HG03432 (cell line): Measurements from ENCODE around the gene DTNBP1.
"Not testable (repeated sequence)": the region's sequence is repeated elsewhere in the genome, so short reads cannot be mapped to it uniquely, and the experiment has no call there.

Experiments used
- ATAC-seq: cut with Tn5 transposase; IDR thresholded peaks from one replicate; pipeline ENCODE4 v1.9.1; 2021; ENCODE audit warnings: mild to moderate bottlenecking, moderate library complexity; ENCODE audit not compliant: unreplicated experiment

The DTNBP1 gene

GRCh38 chr6:15672291-15672690 lies 9.5 kb upstream of the DTNBP1 start:
- ATAC-seq = no peak

GRCh38 chr6:15668918-15669317 lies 6.1 kb upstream of the DTNBP1 start:
- ATAC-seq = no peak

DNA sequence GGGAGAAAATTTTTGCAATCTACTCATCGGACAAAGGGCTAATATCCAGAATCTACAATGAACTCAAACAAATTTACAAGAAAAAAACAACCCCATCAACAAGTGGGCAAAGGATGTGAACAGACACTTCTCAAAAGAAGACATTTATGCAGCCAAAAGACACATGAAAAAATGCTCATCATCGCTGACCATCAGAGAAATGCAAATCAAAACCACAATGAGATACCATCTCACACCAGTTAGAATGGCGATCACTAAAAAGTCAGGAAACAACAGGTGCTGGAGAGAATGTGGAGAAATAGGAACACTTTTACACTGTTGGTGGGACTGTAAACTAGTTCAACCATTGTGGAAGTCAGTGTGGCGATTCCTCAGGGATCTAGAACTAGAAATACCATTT lies 4.1 kb upstream of the DTNBP1 start:
- ATAC-seq = not testable (repeated sequence)

DNA sequence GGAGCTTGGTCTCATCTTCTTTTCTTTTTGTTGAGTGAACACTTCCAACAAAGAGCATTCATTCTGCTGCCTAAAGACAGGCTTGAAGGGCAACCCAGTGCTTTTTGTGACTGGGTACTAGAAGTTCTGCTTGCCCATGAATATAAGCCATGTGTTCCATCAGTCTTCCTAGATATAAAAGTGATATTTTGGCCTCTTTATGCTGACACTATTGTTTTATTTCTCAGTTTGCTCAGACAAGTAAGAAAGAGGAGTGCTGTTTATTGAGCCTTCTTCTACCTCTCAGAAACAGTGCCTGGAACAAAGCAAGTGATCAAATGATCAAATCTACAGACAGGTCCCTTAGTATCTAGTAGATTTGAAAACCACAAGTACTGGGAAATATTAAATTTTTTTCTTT lies 2.4 kb upstream of the DTNBP1 start:
- ATAC-seq = no peak

- no peak for ATAC-seq
Observed at GRCh38 chr6:15663130-15663871, 473 bp upstream of the DTNBP1 start.

GRCh38 chr6:15661853-15662325 lies 939 bp downstream of the DTNBP1 start:
- no peak for ATAC-seq

GRCh38 chr6:15659181-15659580 lies 3.6 kb downstream of the DTNBP1 start:
- no peak for ATAC-seq

DNA sequence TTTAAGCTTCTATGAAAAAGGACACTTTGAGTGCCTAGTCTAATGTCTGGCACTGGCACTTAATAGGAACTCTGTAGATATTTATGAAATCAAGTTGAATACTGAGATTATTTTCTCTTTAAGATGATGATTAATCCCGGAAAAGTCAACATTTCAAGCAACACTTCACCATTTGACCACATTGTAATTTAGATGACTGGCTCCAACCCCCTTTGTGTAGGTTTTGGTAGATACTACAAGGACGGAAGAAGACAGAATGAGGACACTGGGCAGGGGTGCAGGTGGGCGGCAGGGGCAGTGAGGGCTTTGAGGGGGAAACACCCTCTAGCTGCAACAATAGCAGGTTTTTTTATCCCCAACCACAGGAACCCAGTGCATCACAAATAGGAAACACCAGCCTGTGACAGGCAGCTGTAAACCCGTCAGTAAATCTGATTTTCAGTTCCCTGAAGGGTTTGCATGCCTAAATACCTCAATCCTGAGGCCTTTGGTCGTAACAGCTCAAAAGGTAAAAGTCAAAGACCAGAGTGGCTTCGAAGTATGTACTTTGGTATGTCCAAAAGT lies 4.6 kb downstream of the DTNBP1 start:
- peak; percentile 30 for ATAC-seq

DNA sequence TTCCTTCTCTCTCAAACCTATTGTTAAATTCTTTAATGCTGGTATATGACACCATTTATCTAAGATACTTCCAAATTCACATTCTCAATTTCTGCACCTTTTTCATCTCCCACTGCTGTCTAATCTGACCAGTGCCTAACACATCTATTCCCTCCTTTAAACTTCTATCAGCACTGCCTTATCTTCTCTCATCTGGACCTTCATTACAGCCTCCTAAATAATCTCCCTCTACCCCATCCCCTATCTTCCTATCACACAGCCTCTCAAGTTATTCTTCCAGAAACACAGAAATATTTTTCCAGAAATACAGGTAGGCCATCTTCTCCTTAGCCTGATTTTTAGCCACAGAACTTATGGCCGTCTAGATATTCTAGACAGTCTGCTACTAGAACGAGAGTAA lies 5.5 kb downstream of the DTNBP1 start:
- no peak for ATAC-seq

- no peak for ATAC-seq
Observed at GRCh38 chr6:15656145-15656544, 6.7 kb downstream of the DTNBP1 start.

GRCh38 chr6:15654250-15654649 lies 8.6 kb downstream of the DTNBP1 start:
- no peak for ATAC-seq

DNA sequence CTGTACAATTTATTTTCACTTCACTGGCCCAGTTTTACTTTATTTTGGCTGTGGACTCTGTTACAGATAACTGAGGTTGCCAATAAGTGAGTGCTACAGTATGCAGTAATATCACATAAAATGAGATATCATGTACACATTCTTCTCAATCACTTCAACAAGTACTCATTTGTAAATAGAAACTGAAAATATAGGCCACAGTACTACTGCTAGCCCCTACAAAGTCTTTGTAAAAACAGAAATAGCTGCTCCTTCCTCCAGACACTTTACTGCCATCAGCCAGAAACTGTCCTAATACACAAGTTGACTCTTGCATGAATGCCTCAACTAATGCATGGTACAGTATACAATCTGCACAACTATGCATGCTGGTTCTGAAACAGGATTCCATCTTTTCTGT lies 9.2 kb downstream of the DTNBP1 start:
- peak; percentile 66 for ATAC-seq

DNA sequence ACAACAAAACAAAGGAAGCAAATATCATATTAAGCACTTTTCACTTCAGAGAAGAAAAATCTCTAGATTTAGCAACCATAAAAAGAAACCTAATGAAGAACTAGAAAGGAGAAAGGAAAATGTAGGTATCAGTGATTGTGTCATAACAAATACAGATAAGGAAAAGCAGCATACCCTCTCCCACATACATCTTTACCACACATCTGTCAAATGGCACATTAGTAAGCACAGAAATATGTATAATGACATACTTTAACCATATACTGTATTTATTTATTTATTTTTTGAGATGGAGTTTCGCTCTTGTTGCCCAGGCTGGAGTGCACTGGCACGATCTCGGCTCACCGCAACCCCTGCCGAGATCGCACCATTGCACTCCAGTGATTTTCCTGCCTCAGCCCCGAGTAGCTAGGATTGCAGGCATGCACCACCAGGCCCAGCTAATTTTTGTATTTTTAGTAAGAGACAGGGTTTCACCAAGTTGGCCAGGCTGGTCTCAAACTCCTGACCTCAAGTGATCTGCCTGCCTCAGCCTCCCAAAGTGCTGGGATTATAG lies 12.7 kb downstream of the DTNBP1 start:
- ATAC-seq = not testable (repeated sequence)

GRCh38 chr6:15644904-15645303 lies 17.9 kb downstream of the DTNBP1 start:
- ATAC-seq = no peak

GRCh38 chr6:15643542-15643941 lies 19.3 kb downstream of the DTNBP1 start:
- ATAC-seq = no peak

GRCh38 chr6:15642276-15642675 lies 20.6 kb downstream of the DTNBP1 start:
- no peak for ATAC-seq

DNA sequence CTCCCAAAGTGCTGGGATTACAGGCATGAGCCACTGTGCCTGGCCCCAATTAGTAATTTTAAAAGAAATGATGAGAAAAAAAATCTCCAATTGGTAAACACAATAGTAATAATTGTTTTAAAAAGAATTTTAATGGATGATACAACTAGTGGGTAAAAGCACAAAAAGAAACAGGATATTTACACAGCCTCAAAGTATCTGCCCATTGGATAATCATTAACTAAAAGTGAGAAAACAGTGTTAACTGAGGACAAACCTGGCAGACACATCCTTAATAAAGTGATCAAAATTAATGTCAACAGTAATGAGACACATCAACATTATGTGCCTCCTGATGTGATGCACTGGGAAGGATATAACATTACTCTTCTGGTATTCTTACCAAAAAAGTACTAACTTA lies 24.5 kb downstream of the DTNBP1 start:
- ATAC-seq = no peak

GRCh38 chr6:15631432-15631831 lies 31.4 kb downstream of the DTNBP1 start:
- no peak for ATAC-seq

GRCh38 chr6:15630202-15630601 lies 32.6 kb downstream of the DTNBP1 start:
- ATAC-seq = no peak

DNA sequence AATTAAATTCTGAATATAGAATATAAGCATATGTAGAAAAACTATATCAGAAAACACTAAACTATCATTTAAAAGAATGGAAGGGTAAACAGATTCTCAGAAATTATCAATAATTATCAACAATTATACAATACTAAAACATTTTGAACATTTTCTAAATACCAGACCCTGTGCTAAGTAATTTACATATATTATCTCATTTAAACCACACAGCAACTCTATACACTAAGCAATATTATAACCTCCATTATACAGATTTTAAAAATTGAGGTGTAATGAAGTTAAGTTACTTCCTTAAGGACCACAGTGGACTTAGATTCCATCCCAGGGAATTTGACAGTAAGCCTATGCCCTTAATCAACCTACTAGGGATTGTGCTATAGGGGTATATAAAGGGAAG lies 33.3 kb downstream of the DTNBP1 start:
- ATAC-seq = no peak

- ATAC-seq = no peak
Observed at GRCh38 chr6:15628499-15629131, 34.2 kb downstream of the DTNBP1 start.

DNA sequence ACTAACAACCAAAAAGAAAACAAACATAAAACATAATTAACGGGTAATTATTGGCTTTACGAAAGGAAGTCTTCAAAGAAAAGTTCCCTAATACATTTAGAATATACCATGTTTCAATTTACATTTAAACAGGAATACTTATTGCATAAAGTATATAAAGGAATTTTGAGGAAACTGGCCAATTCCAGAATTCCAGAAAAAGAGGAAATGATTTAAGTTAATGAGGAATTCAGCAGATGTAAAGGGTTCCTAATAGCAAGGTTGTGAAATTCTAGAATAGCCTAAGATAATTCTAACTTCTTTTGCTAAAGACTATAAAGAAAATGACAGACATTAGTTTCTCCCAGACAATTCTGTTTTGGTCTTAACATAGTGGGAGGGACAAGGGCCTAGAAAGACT lies 35.0 kb downstream of the DTNBP1 start:
- no peak for ATAC-seq
